NCI-H146 treated with DMSO at 0.1 percent for 48 hours (cell line): ENCODE results near the gene POLA2.

Experiments used
- DNase-seq: peaks from one replicate; lab custom pipeline; 2025; ENCODE audit not compliant: unreplicated experiment; lab: John Stamatoyannopoulos, UW

Gene POLA2

DNA sequence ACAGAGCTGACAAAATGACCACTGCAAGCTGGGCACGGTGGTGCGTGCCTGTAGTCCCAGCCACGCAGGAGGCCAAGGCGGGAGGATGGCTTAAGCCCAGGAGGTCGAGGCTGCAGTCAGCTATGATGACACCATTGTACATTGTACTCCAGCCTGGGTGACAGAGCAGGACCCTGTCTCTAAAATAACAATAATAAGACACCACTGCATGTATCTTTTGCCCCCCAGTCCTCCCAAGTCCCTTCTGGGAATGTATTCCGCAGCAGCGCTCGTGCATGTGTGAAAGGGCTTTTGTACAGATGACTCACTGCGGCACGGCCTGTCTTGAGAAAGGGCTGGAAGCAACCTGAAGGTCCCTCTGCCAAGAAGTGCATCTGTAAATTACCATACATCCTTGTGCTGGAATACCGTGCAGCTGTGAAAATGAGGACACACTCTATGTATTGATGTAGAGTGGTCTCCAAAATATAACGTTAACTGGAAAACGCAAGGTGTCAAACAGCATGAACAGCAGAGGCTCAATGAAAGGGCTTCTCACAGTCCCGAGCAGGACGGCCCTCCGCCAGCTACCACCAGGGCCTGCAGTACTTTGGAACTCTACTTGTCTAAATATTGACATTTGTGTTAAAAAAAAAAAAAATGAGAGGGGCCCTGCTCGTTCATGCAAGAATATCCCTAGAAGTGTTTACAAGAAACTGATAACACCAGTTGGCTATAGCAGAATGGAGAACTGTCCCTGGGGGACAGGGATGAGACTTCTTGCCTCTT, 43.9 kb downstream of the POLA2 start:
- DNase-seq, result no peak

DNA sequence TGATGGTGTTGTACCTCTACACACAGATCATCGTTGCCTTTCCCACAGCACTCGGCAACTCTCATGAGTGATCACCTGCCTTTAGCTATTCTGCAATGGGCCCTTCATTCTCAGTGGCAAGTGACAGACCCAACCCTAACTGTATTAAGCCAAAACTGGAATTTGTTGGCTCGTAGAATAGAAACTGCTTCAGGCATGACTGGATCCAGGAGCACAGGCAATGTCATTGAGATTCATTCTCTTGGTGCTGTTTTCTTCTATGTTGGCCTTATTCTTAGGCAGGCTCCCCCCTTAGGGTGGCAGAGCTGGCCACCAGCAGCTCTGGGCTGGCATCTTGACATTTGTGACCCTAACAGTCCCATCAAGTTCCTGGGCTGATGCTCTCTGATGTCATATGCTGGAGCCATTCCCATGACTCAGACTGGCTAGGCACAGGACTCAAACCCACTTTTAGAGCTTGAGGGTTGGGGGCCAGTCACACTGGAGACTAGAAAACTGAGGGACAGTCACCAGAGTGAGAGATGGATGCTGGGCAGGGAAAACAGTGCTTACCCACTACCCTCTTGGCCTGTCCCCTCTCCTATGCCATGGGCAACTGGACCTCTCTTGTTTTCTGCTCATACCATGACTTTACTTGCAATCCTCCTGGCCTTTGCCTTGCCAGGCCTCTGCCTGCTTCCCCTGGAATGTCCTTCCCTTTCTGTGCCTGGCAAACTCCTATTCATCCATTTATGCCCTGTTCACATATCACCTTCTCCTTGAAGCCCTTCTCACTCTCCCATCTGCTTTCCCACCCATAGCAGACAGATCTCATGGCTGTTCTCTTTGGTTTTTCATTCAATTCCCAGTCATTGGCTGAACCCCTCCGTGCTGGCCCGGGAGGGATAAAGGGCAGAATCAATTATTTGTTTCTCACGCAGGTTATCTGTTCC, 45.8 kb downstream of the POLA2 start:
- DNase-seq, result no peak

DNA sequence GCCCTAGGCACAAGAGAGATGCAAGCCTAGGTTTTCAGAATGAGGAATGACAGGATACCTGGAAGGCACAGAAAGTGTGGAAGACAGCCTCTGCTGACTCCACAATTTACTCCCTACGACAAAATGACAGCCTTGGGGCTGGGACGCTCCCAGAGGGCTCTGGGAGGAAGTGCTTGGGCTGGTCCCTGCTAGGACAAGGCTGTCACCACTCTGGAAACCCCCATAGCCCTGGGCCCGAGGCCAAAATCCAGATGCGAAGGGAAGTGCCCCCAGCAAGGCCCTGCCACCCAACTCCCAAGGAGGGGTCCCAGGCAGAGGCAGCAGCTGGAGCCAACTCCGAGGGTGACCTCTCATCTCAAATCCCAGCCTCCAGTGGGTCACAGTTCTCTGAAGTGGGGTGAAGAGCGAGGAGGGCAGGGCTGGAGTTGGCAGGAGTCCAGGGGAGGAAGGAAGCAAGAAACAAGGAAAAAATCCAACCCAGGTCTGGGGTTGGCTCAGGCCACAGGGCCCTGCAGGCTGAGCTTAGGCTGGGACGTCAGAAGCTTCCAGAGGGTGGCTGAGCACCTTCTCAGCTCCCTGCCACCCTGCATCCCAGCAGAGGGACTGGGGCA, 46.6 kb downstream of the POLA2 start:
- DNase-seq, result no peak

DNA sequence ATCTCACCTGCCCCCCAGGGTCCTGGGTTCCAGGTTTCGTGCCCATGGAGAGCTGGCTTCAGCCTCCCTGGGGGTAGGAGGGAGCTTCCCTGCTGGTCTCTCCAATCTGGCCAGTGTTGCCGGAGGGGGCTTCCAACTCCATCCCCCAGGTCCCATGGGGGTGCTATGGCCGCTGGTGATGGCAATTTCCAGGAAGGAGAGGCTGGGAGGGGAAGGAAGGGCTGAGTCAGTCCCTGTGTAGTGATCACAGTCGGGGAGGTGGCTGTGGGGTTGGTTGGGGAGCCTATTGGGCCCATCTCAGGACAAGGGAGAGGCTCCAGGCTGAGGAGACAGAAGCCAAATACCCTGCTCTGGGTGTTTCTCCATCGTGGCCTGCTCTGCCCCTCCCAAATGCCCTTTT, 47.2 kb downstream of the POLA2 start:
- no peak for DNase-seq

DNA sequence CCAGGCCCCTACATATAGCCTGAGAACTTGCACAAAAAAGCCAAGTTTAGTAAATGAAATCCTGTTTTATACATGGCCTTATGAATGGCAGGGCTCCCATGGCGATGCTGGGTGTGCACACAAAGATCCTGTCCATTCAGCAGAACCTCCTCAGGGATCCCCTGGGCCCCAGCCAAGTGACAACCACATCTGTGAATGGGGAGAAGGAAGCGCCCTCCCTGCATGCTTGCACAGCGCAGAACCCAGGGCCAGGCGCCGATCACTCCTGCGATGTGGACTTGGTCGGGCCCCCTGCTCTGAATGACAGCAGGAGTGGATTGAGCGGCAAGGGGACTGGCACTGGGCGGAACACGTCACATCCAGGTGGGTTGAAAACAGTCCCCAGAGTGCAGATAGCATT, 48.5 kb downstream of the POLA2 start:
- no peak for DNase-seq

DNA sequence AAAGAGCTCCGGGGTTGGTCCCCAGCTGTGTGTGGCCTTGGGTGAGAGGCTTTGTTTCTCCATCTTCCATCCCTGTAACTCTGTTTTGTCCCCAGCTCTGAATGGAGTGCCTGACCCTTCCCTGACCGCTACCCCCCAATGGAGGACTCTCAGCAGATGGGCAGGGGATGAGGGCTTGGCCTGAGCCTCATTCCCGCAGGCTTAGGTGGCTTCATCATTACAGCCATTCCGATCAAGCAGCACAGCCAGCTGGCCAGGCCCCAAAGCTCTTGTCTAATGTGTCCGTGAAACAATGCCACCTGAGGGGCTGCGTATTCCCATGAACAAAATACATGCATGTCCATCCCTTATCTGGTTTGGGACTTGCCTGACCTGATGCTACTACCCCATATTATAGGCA, 49.0 kb downstream of the POLA2 start:
- no peak for DNase-seq

DNA sequence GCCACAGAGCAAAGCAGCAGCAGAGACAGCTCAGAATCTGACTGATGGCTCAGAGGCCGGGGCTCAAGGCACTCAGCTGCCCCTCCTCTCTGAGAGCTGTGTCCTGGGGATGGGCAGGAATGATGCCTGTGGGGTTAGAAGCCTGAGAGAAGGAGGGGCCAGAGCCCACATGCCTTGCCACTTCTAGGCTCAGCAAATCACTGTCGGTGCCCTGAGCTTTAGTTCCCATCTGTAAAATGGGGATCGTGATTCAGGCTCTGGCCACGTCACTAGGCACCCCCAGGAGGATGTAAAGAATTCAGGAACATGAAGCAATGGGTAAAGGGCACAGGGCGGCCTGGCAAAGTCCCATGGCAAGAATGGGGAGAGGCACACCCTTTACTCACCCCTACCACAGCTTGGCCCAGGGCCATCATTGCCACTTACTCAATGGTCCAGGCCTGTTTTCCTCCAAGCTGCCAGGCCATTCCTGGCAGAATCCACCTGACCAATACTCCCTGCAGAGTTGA, 49.5 kb downstream of the POLA2 start:
- DNase-seq, result no peak

DNA sequence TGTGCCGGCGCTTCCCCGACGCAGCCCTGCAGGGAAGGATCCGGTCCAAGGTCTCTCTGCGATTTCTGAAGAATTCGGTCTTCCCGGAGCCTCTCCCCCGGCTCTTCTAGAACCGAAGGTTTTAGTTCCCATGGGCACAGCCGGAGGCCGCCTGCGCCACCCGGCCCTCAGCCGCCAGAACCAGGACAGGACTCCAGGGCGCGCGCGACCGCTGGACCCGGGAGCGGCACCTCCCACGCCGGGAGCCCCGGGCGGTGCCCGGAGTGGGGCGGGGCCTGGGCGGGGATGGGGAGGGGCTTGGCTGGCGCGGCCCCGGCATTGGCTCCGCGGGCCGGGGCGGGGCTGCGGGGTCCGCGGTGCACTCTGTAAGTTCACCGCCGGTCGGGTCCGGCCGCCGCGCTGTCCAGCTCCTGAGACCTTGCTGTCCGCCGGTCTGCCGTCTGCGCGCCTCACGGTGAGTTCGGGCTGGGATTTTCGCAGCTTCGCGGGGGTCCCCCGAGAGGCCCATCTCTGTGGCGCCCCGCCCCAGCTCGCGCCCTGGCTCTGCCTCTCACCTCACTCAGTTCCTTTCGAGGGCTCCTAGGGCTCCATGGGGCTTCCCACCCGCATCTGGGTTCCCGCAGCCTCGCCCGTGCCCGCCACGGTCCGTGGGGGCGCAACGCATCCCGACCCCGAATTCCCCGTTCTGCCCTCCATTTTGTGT, 52.9 kb downstream of the POLA2 start, which contains the start of gene CDC42EP2:
TSS of gene CDC42EP2 (plus strand) at position 366 of the 703 bp plus-strand sequence. CDS start 6,033 bp downstream, outside the sequence.
- DNase-seq, result peak; percentile 42

DNA sequence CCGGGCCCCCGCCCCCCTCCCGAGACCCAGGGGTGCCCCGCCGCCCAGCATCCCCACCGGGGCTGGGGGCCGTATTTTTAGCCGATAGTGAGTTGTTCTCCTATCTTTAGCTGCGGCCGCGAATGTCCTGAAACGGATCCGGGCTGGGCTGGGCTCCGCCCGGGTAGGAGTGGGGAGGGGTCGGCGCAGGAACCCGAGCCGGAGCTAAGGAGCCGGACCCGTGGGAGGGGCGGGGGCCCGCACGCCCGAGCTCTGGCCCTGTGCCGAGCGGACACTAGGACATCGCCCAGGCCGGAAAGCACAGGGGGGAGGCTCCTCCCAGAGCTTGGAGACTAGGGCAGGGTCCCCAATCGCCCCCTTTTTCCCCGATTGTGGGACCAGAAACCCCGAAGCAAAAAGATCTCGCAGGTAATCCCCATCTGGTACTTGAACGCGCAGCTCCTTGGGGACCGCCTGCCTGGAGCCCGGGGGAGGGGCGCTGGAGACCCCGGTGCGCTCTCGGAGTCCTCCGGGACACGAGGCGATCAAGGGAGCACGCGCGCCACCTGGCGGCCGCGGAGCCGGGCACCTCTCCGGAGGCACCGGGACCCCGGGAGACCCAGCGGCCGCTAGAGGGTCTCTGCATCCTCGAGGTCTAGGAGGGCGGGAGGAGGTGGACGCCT, 53.6 kb downstream of the POLA2 start:
- peak; percentile 43 for DNase-seq

DNA sequence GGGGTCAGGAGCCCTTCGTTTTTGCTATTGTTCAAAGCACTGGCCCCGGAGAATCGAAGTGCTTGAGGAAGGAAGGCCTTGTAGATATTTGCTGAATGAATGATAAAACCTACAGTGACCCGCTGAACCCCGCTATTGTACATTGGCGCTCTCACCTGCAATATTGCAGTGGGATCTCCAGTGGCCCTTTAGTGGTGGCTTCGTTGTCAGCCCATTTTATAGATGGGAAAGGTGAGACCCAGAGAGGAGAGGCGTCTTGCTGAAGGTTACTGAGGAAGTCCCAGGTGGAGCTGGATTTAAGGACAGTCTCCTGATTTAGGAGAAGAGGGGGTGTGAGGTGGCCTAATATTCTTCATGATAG, 54.1 kb downstream of the POLA2 start:
- no peak for DNase-seq

DNA sequence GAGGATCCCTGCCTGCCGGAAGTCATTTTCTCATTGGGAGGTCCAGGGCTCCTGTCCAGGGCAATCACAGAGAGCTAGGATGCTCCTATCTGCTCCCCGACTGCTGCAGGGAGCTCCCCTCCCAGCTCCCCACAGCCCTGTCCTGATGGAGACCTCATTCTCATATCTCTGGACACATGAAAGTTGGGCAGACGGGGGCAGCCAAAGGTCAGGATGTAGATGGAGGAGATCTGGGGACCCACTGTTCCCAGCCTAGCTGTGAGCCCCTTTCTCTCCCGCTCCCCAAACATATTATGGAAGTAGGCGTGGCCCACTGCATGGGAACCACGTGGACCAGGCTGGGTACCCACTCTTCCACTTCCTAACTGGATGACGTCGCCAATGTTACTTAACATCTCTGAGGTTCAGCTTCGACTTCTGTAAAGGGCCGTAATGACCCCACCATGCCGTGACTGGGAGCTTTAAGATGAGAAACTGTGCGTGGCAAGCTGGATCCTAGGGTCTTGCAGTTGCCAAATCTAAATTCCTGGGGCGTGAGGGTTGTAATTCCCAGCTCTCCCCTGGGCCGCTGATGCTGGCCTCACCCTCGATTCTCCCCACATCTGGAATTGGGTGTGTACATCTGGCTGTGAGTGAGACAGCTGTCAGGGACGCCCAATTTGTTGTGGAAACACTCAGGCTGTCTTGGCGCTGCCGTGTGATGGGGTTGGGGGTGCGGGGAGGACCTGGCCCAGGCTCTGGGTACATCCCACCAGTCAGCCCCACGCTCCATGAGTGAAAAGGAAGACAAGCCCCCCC, 54.7 kb downstream of the POLA2 start:
- DNase-seq, result no peak

DNA sequence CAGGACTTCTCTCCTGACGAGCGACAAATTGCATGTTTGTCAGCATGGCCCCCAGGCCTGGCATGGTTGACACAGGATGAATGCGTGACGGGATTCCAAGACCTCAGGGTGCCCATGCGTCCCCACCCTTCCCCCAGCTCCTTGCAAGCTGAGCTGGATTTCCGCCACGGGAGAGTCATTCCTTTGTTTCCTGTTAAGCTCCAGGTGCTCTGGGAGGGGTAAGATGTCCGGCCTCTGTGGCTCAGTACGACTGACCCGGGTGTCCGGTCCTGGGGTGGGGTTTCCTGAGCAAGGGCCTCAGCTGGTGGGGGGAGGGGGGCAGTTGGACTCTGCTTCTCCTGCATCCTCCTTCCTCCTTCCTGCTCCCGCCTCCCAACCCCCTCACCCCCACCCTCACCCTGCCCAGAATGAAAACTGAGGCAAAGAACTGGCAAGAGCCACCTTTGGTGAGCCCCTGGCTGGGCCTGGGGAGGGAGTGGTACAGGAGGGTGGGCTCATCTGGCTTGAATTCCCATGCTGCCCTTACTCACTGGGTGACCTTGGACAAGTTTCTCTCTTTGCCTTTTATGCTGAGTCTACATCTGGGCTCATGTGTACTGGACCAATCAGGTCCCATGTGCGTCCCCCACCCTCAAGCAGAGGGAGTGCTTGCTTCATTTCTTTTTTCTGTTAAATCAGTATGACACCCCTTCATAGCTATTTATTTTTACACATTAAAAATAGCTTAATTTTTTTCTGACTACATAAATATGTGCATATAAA, 55.4 kb downstream of the POLA2 start:
- DNase-seq, result peak; percentile 27

DNA sequence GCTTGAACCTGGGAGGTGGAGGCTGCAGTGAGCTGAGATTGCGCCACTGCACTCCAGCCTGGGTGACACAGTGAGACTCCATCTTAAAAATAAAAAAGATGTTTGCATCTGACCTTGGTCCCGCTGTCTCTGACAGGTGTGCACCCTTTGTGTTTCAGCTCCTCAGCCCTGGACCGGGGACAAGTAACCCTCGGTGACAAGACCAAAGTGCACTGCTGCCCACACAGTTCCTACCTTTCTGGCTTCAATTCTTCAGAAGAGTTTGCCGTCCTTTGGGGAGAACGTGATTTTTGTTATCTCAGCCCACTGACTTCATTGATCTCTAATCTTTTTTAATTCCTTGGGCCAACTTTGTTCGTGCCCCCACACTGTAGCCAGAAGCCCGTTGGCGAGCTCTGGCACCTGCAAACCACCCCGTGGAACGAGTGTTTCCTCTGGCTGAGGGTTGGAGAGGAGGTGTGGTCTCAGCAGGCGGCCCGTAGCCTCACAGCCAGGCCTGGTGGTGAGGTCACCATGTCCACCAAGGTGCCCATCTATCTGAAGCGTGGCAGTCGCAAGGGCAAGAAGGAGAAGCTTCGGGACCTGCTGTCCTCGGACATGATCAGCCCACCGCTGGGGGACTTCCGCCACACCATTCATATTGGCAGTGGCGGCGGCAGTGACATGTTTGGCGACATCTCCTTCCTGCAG, 58.8 kb downstream of the POLA2 start:
- no peak for DNase-seq

DNA sequence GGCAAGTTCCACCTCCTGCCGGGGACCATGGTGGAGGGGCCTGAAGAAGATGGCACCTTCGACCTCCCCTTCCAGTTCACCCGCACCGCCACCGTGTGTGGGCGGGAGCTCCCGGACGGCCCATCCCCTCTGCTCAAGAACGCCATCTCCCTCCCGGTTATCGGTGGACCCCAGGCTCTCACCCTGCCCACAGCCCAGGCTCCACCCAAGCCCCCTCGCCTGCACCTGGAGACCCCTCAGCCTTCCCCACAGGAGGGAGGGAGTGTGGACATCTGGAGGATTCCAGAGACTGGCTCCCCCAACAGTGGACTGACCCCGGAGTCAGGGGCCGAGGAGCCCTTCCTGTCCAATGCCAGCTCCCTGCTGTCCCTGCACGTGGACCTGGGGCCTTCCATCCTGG, 59.3 kb downstream of the POLA2 start:
- DNase-seq, result no peak

DNA sequence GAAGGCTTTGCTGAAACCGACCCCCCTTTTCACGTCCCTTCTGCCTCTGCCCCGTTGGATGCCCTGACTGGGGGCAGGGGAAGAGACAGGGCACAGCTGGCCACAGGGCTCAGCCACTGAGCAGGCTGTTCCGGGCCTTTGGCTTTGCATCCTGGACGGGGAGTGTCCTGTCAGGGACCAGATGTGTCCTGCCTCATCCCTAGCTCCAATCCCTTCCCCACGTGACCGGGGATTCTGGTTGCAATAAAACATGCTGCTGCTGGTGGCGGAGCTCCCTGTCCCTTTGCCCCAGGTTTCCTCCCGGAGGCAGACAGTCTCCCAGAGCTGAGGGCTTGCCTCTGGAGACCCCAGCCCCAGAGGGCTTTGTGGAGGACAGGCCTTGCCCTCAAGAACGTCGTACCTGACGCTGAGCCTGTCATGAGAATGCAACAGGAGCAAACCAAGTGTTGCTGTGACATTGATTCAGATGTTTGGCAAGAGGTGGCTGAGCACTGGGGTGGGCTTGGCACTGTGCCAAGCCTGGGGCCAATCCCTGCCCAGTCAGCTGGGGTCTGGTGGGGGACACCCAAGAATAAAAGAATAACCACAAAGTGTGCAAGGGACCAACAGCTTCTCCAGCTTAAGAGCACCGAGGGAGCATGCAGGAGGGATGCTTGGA, 60.2 kb downstream of the POLA2 start:
- DNase-seq, result no peak

DNA sequence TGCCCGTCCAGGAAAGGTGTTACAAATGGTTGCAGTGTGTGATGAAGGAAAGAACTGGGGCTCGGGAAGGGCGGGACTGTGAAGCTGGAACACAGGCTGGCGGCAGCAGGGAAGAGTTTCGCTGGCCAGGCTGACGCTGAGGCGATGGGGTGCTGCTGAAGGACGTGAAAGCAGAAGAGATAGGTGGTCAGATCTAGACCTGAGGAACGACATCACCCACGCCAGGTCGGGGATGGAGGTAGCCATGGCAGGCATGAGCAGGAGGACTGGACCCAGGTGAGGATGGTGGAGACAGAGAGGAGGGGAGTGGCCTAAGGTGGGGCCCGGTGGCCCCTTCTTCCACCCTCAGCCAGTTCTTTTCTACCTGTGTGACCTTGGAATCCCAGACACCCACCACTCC, 62.1 kb downstream of the POLA2 start:
- DNase-seq, result no peak

DNA sequence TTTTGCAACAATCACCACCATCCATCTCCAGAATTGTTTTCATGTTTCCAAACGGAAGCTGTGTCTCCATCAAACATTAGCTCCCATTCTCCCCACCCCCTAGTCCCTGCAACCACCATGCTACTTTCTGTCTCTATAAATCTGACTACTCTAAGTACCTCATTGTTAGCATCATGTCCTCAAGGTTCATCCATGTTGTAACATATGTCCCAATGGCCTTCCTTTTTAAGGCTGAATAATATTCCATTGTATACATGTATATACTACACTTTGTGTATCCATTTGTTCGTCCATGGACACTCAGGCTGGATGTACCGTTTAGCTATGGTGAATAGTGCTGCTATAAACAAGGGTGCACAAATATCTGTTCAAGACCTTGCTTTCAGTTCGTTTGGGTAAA, 63.7 kb downstream of the POLA2 start:
- no peak for DNase-seq

DNA sequence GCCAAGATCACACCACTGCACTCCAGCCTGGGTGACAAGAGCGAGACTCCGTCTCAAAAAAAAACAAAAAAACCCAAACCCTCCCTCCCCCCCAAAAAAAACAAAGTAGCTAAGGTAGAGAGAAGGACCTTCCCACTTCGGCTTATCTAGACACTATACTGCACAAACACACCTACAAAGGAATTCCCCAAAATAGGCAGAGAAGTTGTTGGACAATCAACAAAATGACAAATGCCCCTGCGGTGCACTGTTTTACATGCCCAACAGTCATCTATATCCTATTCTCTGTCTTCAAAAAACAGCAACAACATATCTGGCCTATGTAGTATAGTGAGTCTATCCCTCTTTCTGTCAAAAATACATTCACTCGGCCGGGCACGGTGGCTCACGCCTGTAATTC, 65.3 kb downstream of the POLA2 start:
- DNase-seq, result no peak
